Measurements from ENCODE around the gene CLDN24.

CLDN24 gene

DNA sequence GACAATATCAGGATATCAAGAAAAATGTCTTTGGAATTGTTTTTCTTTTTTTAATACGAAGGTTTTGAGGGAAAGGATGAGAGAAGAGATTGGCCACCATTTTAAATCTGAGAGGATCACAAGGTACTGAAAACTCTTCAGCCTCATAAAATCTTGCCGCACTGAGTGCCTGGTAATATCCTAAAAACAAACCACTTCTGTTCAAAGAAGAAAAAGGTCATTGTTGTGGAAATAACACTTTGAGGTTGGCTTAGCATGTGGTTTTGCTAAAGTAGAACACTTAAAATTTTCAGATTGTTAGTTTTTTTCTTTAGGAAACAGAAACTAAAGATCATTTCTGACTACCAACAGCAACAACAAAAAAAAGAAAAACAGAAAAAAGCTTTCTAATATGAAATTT, 1.1 kb downstream of the CLDN24 start:
- DNase-seq (ENCODE audit: low read depth) = no peak

- no peak for DNase-seq (ENCODE audit: low read depth)
These were observed 1.8 kb downstream of the CLDN24 start, which contains the start of gene CLDN22 for GRCh38 chr4:183320211-183321059. Gene CLDN22 (minus strand): TSS chr4:183320276. CDS start chr4:183320218, 58 bp downstream.

DNA sequence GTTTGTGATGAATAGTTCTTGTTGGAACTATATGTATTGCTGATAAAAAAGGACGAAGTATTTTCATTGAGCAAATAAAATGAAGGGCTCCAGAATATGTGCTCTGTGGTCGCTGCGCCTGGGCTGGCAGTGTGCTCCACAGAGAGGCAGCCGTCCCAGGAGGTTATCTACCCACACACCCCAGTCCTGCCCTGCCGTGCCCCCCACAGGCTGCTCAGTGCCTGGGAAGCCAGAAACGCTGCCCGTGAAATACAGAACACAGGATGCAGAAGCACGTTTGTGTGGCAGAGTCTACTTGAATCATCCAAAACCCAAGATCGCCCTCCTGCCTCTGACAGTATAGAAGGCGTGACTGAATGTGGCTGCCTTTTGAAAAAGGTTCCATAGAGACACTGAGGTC, 3.6 kb downstream of the CLDN24 start:
- DNase-seq (ENCODE audit: low read depth) = no peak

DNA sequence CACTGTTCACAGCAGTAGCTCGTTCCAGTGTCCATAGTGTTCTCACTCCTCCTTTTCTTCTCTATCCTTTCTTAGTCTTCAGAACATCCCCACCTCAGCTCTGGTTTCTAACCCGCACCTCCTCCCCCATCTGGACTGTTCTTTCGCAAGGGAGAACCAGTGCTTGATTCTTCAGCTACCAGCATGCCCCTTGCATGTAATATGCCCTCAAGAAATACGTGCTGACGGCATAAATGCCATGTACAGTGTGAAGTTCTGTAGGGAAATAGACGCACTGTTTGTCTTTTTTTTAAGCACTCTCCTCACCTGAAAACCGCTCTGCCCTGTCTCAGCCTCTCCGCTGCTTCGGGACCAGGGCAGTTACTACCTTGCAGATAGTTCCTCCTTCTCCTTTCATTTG, 7.4 kb downstream of the CLDN24 start:
- no peak for DNase-seq (ENCODE audit: low read depth)

DNA sequence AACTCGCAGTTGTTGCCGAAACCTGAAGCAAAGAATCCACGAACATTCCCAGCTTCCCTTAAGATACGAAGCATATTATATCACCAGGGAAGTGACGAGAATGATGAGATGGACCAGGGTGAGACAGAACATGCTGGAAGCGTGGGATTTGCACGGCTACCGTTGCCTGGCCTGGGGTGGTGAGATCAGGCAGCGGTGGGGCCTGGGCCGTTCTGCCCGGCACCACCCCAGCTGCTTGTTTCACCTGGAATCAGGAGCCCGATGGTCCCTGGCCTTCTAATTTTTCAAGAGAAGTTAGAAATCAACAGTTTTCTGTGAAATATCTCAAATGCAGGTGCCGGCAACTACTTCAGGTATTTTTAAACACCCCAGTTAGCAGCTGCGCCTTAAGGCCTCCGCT, 7.9 kb downstream of the CLDN24 start:
- no peak for DNase-seq (ENCODE audit: low read depth)

DNA sequence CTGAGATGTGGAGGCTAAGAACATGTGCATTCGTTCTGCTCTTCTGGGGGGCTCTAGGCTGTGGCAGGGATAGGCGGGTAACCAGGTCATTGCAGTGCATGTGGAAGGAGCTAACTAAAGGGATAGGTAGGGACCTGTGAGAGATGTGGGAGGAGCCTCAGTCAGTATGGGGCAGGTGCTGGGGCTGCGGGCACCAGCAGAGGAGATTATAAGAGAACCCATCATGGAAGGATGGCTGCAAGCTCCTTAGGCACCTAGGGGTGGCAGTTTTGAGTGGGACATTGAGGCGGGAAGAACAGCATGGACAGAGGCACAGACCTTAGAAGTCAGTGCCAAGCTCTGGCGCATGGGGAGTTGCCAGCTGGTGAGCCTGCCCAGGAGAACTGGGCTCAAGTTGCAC, 9.4 kb downstream of the CLDN24 start:
- DNase-seq (ENCODE audit: low read depth) = no peak

GRCh38 chr4:183306811-183307210, 15.4 kb downstream of the CLDN24 start:
- DNase-seq (ENCODE audit: low read depth) = no peak

GRCh38 chr4:183304538-183304937, 17.7 kb downstream of the CLDN24 start:
- DNase-seq (ENCODE audit: low read depth) = no peak

DNA sequence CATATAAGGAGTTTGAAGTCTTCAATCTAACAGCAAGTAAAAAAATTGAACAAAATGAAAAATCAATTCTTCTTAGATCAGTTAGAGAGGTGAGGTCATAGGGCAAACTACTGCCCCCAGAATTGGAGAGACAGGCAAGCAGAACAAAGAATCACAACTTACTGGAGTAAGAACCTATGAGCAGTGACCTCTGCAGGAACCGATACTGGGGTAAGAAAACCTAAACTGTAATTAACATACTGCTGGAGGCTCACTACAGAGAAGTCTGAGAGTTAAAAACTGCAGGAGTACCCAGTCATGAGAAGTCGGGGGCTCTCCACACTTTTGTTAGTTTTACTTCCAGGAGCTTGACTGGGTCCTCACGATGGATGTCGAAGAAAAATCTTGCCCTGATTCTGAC, 18.2 kb downstream of the CLDN24 start:
- DNase-seq (ENCODE audit: low read depth) = no peak

DNA sequence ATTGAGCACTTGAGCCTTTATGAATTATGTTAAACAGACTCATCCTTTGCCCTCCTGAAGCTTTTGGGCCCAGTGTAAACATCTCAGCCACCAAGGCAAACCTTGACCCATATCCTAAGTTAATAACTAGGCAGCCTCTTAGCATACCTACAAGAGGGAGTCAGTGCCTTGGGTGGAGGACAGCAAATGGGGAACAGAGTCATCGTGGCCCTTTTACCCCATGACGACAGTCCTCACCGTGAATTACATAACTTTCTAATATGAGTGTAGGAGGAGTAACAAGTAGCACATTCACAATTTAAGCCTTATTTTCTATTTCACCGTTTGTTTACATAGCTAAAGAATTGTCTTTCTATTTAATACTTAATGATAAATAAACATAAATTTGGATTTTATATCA, 18.9 kb downstream of the CLDN24 start:
- DNase-seq (ENCODE audit: low read depth) = no peak

GRCh38 chr4:183300655-183301054, 21.6 kb downstream of the CLDN24 start:
- DNase-seq (ENCODE audit: low read depth) = no peak

- DNase-seq (ENCODE audit: low read depth) = no peak
These were observed 22.2 kb downstream of the CLDN24 start for GRCh38 chr4:183300070-183300469.

DNA sequence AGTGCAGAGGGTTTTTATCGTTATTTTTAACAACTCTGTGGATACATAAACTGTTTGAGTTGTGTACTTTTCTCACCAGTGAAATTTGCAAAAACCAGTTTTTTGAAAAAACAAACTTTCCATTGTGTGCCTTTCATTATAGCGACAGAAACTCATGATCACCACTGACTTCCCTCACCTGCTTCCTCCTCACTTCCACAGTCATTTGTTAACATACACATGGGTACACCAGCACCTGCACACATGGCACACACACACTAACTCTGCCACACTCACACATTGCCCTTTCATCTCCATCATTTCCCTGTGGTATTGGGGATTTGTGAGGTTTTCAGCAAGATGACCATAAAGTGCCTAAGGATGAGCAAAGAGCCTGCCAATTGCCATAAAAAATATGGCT, 22.8 kb downstream of the CLDN24 start:
- no peak for DNase-seq (ENCODE audit: low read depth)

DNA sequence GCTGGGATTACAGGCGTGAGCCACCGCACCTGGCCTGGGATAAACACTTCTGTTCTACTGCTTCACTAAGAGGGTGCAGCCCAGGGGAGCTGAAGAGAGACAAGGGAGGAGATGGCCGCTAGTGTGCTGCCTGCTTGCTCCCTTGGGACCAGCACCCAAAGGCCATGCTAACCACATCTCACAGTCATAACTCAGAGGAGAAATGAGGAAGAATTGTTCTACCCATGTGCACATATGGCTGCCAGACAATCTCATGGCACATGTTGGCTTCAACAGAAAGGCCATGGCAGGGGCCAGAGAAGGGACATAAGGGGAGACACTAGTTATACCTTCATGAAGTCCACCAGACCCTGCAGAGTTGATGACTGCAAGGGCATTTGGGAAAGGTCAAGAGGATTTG, 24.6 kb downstream of the CLDN24 start:
- no peak for DNase-seq (ENCODE audit: low read depth)

DNA sequence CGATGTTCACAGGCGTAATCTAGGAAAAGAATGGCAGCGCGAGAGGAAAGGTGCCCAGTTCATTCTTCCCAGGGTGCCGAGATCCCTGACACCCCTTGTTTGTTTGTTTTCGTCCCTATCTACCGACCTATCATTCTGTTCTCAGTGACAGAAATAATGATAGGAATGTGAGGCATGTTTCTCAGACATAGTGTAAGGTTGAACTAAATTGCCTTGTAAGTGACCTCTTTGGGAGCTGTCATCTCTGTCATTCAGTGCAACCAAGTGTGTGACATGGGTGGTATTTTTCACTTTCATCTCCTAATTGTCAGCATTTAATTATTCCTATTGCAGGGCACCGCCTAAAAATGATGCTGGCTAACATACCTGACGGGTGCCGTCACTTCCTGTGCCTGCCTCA, 26.5 kb downstream of the CLDN24 start:
- no peak for DNase-seq (ENCODE audit: low read depth)

- DNase-seq (ENCODE audit: low read depth) = no peak
These were observed 31.2 kb downstream of the CLDN24 start for GRCh38 chr4:183291070-183291469.

GRCh38 chr4:183289688-183290087, 32.5 kb downstream of the CLDN24 start:
- DNase-seq (ENCODE audit: low read depth) = no peak

DNA sequence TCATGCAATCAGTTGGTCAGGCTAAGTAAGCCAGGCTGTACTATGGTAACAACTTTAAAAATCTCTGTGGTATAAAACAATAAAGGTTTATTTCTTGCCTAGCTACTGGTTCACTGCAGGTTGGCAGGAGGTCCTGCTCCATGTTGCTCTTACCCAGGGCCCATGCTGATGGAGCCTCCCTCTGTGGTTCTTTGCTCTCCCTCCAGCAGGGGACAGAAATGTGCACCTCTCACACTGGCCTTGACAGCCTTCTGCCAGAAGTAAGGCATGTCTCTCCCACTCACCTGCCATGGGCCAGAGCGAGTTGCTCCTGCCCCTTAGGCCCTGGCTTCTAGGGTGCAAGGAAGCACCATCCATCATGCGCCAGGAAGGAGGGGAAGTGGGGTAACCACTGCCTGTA, 33.3 kb downstream of the CLDN24 start:
- no peak for DNase-seq (ENCODE audit: low read depth)

DNA sequence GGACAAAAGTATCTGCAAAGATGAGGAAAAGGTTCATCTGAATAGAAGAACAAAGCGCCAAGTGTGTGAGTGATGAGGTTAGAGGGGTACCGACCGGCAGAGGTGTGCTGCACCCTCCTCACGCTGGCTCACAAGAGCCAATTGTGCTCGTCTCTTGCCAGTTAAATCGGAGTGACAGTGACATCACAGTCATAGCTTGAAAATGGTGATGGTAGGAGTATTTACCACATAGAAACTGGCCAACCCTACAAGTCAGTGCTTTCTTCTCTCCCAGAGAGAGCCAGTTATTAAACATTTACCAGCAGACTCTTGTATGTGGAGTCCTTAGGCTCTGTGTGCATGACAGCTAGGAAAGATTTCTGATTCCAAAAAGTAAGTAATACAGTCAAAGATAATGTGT, 34.5 kb downstream of the CLDN24 start:
- DNase-seq (ENCODE audit: low read depth) = no peak

DNA sequence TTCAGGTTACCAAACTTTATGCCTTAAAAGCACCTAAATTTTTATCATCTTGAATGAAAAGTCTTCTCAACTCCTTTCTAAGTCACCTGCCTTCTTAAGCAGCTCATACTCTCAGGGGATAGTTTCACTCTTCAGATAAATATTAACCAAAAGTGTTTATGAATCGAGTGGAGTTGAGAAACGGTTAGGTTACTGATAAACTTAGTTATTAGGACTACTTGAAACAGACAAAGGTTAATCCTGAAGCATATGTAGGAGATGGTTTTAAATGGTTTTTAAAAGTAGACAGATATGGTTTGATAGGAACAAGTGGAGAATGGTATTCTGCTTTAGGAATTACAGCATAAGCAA, 34.9 kb downstream of the CLDN24 start:
- DNase-seq (ENCODE audit: low read depth) = no peak

DNA sequence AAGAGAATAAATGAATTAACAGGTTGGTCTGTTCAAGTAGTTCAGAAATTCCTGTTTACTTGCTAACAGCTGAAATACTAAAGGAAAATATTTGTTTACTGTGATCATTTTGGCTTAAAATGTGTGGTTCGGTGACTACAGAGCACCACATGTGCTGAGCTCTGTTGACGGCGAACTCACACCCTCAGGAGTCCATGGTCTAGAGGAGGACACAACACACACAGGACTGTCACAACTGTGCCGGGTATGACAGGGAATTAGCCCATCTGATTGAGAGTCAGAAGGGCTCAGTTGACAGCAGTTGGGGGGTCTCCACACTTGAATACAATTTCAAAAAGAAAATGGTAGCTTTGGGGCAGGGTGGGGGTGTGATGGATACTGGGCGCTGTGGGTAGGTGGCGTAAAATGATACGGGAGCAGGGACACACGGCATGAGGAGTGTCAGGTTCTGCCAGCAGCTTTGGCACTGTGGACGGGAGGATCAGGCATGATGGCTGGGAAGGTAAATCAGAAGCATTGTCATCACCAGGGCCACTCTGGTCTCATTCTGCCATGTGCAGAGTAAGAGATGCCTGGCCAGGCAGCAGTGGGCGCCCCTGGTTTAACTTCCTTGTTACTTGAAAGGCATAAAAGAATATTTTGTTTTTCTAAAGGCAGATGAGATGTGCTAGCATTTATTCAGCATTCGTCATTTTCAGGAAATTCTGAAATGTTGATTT, 35.5 kb downstream of the CLDN24 start:
- no peak for DNase-seq (ENCODE audit: low read depth)

DNA sequence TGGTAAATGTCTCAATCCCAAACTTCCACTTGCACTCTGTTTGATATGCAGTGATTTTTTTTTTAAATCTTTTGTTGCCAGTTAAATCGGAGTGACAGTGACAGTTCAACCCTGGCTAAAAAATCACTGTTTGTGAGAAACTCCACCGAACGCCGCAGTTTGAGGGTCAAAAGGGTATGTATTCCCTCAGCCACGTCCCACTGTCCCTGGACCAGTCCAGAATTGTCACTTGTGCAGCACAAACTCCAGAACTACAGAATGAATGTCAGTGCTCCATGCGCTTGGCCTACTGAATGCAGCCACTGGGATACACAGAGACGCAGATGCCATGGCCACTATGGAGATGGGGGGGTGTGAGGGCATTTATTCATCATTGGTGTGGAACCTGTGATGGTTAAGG, 36.3 kb downstream of the CLDN24 start:
- no peak for DNase-seq (ENCODE audit: low read depth)

GRCh38 chr4:183284965-183285364, 37.3 kb downstream of the CLDN24 start:
- no peak for DNase-seq (ENCODE audit: low read depth)
